Measurements from ENCODE around the gene IGF1.
"Not testable (repeated sequence)": the region's sequence is repeated elsewhere in the genome, so short reads cannot be mapped to it uniquely, and the experiment has no call there.

The IGF1 gene

DNA sequence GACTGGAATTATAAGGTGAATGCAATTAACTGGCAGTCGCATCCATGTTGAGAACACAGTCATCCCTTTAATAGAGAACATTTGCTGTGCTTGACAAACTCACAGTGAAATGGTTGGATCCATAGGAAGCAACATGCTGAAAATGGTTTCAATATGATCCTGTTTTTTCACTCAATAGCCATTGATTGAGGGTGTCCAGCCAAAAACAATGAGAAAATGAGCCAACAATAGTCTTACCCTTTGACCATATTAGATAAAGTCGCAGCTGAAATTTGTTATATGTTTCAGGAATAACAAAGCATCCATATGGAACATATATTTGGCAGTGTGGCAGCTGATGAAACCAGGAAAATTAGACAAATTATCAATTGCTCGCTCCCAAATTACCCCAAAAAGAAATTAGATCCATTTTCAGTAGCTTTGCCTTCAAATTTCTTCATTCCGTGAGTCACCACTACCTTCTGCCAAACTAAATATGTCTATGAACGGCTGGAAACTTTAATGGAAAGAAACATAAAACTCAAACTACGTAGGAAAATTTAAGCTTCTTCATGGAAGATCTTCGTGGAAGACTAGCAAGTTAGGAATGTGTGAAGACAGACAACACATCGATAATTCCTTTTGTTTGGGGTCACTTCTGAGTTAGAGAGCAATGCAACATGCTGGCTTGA is 17.4 kb downstream of the IGF1 start:
- H3K4me1 Mint-ChIP-seq (ENCODE audit: low read depth) = no peaks in the 10 kb centered on the region
- H3K36me3 Mint-ChIP-seq (ENCODE audit: low read depth) = no peaks in the 10 kb centered on the region
- no peak overlapping the region for H3K27ac Mint-ChIP-seq
- H3K4me3 Mint-ChIP-seq = no peak overlapping the region
- no peaks in the 10 kb centered on the region for H3K9me3 Mint-ChIP-seq
- peaks cover 4% of the 10 kb centered on the region for H3K27me3 Mint-ChIP-seq
- intact Hi-C loops (cut with micrococcal nuclease) = no loop called here

DNA sequence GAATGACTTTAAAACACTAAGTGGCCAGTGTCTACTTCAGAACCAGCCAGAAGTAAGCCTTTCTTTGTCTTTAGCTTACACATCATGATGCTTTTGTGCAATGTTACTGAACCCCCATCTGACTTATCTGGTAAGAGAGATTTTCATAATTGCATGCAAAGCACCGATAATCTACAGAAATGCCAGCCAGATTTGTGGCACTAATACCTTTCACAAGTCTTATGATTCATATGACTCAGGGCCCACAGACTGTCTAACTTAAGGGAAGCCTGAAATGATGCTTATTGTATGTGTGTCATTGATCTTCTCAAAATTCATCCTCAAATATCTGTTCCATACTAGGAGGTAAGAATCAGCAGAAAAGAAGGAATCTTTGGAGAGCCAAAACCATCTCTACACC is 18.0 kb downstream of the IGF1 start:
- Mint-ChIP-seq H3K4me3 (no peak overlapping the region), H3K27me3 (peaks cover 2% of the 10 kb centered on the region), H3K9me3 (no peaks in the 10 kb centered on the region), H3K36me3 (ENCODE audit: low read depth) (no peaks in the 10 kb centered on the region), H3K27ac (no peak overlapping the region), H3K4me1 (ENCODE audit: low read depth) (no peaks in the 10 kb centered on the region)
- intact Hi-C loops (cut with micrococcal nuclease) = no loop called here

DNA sequence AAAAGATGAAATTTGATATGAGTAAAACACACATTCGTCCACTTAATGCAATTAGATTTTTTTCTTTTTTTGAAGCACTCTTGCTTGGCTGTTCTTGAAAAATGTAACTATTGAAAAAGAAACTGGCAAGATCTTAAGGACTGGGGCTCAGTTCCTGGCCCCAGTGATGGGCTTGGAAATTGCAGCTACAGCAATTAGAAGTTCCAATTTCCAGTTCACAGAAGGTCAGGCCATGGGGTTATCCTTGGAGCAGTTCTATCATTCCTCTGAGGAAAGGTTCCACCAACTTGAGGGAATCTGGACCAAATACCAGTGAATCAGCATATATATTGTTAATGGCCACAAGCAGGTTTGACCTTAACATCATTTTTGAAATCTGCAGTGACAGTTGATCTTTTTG is 18.9 kb downstream of the IGF1 start:
- H3K27me3 Mint-ChIP-seq = peaks cover 2% of the 10 kb centered on the region
- H3K27ac Mint-ChIP-seq = no peak overlapping the region
- H3K36me3 Mint-ChIP-seq (ENCODE audit: low read depth) = no peaks in the 10 kb centered on the region
- H3K4me3 Mint-ChIP-seq = no peak overlapping the region
- H3K4me1 Mint-ChIP-seq (ENCODE audit: low read depth) = no peaks in the 10 kb centered on the region
- intact Hi-C loops (cut with micrococcal nuclease) = no loop called here
- H3K9me3 Mint-ChIP-seq = no peaks in the 10 kb centered on the region

DNA sequence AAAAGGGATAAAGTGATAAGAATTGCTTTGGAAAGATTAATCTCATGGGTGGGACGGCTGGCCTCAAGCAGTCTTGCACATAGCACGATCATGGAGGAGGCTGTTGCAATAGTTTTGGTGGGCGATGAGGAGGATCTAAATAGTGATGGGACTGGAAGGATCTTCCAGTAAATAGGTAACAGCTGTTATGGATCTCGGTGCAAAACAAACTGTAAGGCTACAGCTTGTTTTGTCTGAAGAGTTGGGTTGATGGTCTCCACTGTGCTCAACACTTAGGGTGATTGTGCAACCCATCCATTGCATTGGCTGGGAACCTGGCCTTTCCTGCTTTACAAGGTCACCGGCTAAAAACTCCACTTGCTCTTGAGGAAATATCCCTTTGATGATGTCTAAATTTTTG is 21.0 kb downstream of the IGF1 start:
- Mint-ChIP-seq H3K4me1 (ENCODE audit: low read depth) (peaks cover 5% of the 10 kb centered on the region), H3K36me3 (ENCODE audit: low read depth) (no peaks in the 10 kb centered on the region), H3K27me3 (peaks cover 2% of the 10 kb centered on the region)

DNA sequence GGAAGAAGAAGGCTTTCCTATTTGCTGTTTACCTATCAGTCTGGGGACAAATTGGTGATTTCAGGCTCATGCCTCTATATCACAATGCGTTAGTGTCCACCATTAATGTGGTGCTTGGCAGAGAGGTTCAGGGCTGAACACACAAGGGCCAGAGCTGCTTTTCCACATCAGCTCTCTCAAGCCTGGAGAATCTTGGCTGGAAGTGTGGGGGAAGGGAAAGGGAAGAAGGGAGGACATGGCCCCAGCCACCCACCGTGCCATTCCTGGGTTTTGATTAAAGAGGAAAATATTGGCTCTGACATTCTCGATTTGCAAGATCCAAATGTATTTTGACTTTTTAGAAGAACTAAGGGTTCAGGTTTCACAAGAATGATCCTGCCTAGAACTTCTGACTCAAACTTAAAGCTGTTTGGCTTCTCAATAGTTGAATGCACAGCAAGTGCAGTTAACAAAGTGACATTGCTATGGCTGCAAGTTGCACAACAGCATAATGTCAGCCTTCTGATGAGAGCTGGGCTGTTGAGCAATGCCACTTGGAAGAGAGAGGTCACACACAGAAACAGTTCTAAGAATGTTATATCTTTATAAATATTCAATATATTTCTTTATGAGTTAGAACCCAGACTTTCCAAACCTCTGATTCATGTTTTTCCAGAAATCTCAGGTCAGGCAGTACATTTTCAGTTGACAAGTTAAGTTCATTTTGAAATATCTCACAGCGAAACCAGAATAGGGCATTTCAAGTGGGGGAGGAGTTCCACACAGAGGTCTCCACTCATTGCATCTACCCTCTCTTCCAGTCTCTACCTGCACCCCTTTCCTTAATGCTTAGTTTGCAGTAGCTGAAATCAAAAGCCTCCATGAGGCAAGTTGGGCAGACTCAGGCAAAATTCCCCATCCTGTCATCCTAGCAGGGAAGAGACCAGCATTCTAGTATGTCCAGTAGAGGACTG is 25.3 kb downstream of the IGF1 start:
- no peaks in the 10 kb centered on the region for H3K9me3 Mint-ChIP-seq
- H3K4me3 Mint-ChIP-seq = no peak overlapping the region
- peaks cover 2% of the 10 kb centered on the region for H3K27me3 Mint-ChIP-seq
- intact Hi-C loops (cut with micrococcal nuclease) = no loop called here
- H3K27ac Mint-ChIP-seq = no peak overlapping the region
- peaks cover 5% of the 10 kb centered on the region for H3K4me1 Mint-ChIP-seq (ENCODE audit: low read depth)
- no peaks in the 10 kb centered on the region for H3K36me3 Mint-ChIP-seq (ENCODE audit: low read depth)

More for the DNA sequence above, 21.0 kb downstream of the IGF1 start:
- Mint-ChIP-seq H3K9me3 (no peaks in the 10 kb centered on the region), H3K4me3 (no peak overlapping the region), H3K27ac (no peak overlapping the region)
- intact Hi-C loops (cut with micrococcal nuclease) = no loop called here

DNA sequence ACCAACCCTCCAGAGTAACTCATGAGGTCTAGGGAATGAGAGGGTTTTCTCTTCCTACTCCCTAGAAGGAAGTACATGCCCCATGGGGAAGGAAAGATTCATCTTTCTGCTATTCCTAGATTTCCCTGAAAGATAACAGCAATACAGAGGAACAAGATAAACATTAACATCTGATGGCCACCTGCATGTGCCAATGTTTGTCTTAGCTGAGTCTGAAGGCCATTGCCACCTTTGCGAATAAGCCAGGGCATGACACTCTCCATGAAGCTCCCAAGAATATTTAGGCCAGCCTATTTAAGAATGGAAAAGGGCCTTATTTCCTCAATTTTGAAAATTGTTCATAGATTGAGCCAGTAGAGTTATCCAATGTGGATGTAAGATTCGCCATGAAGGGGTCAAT is 26.0 kb downstream of the IGF1 start:
- H3K9me3 Mint-ChIP-seq = no peaks in the 10 kb centered on the region
- no peak overlapping the region for H3K27ac Mint-ChIP-seq
- H3K4me1 Mint-ChIP-seq (ENCODE audit: low read depth) = peaks cover 5% of the 10 kb centered on the region
- intact Hi-C loops (cut with micrococcal nuclease) = no loop called here
- H3K27me3 Mint-ChIP-seq = peaks cover 2% of the 10 kb centered on the region
- no peak overlapping the region for H3K4me3 Mint-ChIP-seq
- no peaks in the 10 kb centered on the region for H3K36me3 Mint-ChIP-seq (ENCODE audit: low read depth)

DNA sequence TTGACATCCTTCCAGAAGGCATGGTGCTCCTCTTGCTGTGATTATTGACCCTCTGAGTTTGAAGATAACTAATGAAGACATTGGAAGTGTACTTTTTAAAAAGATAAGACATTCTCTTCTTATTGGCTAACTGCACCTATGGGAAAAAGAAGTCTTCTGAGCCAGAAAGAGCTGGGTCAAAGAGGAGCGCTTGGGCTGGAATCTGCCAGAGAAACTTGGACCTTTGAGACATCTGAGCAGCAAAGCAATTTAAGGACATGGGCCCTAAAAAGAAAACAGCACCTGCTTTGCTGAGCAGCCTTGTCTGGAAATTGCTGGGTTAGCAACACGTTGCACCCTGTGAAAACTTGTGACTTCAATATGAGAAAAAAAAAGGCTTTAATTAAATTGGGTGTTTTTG is 27.8 kb downstream of the IGF1 start:
- Mint-ChIP-seq H3K27me3 (peaks cover 2% of the 10 kb centered on the region), H3K4me3 (no peak overlapping the region), H3K36me3 (ENCODE audit: low read depth) (no peaks in the 10 kb centered on the region), H3K27ac (no peak overlapping the region), H3K4me1 (ENCODE audit: low read depth) (peaks cover 5% of the 10 kb centered on the region), H3K9me3 (no peaks in the 10 kb centered on the region)
- intact Hi-C loops (cut with micrococcal nuclease) = no loop called here

DNA sequence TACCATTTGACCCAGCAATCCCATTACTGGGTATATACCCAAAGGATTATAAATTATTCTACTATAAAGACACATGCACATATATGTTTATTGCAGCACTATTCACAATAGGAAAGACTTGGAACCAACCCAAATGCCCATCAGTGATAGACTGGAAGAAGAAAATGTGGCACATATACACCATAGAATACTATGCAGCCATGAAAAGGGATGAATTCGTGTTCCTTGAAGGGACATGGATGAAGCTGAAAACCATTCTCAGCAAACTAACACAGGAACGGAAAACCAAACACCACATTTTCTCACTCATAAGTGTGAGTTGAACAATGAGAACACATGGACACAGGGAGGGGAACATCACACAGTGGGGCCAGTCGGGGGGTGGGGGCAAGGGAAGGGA is 31.3 kb downstream of the IGF1 start:
- H3K27ac Mint-ChIP-seq; H3K4me1 Mint-ChIP-seq (ENCODE audit: low read depth); H3K36me3 Mint-ChIP-seq (ENCODE audit: low read depth); H3K4me3 Mint-ChIP-seq; intact Hi-C loops (cut with micrococcal nuclease); H3K27me3 Mint-ChIP-seq: not testable (repeated sequence)
- H3K9me3 Mint-ChIP-seq = peaks cover 11% of the 10 kb centered on the region

DNA sequence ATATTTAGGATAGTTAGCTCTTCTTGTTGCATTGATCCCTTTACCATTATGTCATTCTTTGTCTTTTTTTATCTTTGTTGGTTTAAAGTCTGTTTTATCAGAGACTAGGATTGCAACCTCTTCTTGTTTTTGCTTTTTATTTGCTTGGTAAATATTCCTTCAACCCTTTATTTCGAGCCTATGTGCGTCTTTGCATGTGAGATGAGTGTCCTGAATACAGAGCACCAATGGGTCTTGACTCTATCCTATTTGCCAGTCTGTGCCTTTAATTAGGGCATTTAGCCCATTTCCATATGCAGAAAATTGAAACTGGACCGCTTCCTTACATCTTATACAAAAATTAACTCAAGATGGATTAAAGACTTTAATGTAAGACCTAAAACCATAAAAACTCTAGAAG is 32.9 kb downstream of the IGF1 start:
- H3K4me3 Mint-ChIP-seq; intact Hi-C loops (cut with micrococcal nuclease); H3K4me1 Mint-ChIP-seq (ENCODE audit: low read depth); H3K27me3 Mint-ChIP-seq; H3K36me3 Mint-ChIP-seq (ENCODE audit: low read depth); H3K27ac Mint-ChIP-seq: not testable (repeated sequence)
- H3K9me3 Mint-ChIP-seq = peaks cover 11% of the 10 kb centered on the region

DNA sequence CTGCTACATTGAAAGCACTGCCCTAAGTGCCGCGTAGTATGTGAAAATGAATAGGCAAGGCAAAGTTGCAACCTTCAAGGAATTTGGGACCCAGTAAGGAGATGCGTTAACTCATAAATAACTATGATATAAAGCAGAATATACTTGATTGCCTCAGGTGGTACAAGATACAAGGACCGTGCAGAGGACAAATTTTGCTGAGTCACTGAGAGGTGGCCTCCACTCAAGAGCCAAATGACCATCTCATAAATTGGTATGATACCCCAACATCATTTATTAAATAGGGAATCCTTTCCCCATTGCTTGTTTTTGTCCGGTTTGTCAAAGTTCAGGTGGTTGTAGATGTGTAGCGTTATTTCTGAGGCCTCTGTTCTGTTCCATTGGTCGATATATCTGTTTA is 35.7 kb downstream of the IGF1 start:
- intact Hi-C loops (cut with micrococcal nuclease) = no loop called here
- peaks cover 6% of the 10 kb centered on the region for H3K27me3 Mint-ChIP-seq
- H3K4me1 Mint-ChIP-seq (ENCODE audit: low read depth) = no peaks in the 10 kb centered on the region
- no peak overlapping the region for H3K27ac Mint-ChIP-seq
- peaks cover 11% of the 10 kb centered on the region for H3K9me3 Mint-ChIP-seq
- H3K36me3 Mint-ChIP-seq (ENCODE audit: low read depth) = no peaks in the 10 kb centered on the region
- H3K4me3 Mint-ChIP-seq = no peak overlapping the region

DNA sequence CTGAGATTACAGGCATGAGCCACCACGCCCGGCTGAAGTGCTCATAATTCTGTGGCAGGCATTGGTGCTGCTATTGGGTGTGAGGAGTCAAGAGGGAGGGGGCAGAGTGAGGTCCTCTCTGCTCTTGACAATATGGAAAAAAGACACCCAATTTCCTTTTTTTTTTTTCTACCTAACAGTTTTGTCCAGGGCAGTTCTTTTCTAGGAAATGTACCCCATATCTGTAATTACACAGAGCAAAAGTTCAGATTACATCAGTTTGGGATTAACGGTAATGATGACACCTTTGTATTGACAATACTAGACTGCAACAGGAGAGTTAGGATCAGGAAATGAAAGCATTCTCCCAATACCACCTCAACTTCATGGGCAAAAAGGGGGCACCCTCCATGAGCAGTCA is 36.3 kb downstream of the IGF1 start:
- intact Hi-C loops (cut with micrococcal nuclease) = no loop called here
- H3K27me3 Mint-ChIP-seq = peaks cover 8% of the 10 kb centered on the region
- H3K4me1 Mint-ChIP-seq (ENCODE audit: low read depth) = no peaks in the 10 kb centered on the region
- H3K27ac Mint-ChIP-seq = no peak overlapping the region
- H3K9me3 Mint-ChIP-seq = peaks cover 11% of the 10 kb centered on the region
- H3K4me3 Mint-ChIP-seq = no peak overlapping the region
- no peaks in the 10 kb centered on the region for H3K36me3 Mint-ChIP-seq (ENCODE audit: low read depth)

DNA sequence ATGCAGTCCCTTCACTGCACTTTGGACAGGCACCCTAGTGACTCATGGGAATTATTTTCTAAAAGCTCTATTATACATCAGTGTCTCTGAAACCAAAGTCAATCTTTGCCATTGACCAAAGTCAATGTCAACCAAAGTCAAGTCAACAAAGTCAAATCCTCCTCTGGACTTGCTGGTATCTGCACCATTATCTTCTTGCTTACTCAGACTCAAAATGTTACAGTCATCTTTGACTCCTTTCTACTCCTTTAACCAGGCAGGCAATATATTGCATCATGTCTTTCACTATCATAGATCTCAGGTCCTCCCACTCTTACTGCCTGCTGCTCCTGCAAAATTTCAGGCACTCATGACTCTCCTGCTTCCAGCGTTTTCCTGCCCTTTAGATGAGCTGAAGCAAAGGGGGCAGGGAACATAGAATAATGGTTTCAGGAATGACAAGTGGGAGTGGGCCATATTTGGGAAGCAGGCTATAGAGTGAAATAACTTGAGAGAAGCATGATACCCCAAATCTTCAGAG is 39.2 kb downstream of the IGF1 start:
- intact Hi-C loops (cut with micrococcal nuclease) = no loop called here

DNA sequence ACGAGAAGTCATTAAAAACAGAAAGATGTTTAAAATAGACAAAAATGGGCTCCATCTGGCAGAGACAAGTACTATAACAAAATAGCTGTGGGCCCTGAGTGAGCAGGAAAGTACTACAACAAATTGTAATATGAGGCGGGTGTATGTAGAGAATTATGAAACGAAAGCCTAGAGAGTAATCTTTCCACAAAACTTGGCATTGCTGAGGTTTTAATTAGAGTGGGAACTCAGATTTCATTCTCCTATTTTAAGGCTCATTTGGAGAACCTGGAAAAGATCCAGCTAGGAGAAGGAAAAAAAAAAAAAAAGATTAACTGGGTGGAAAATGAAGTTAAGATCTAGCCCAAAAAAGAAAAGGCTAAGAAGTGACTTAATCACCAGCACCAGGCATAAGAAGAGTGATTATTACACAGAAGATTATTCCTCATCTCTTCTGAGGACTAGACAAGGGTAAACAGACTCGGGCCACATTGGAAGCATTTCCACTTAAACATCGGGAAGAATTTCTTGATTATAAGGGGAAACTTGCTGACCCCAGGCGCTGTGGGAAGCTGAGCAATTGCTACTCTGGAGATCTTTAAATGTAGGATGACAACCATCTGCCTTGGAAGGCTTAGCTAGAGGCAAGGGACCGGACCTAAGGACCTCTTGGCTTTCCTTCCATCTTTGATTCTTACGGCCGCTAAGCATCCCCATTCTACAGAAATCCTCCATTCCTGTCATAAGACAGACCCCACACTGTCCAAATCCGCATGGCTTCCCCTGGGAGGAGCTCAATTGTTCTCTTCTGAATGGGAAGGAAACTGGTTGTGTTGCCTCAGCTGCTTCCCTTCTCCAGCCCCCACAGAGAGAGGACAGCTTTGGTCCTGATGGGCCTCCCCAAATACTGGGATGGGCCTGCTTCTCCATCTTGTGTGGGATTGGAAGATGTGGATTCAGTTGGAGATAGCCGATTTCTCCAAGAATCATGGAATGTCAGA is 40.6 kb downstream of the IGF1 start:
- Mint-ChIP-seq H3K4me1 (ENCODE audit: low read depth) (peaks cover 5% of the 10 kb centered on the region), H3K27ac (no peak overlapping the region), H3K27me3 (peaks cover 7% of the 10 kb centered on the region), H3K4me3 (no peak overlapping the region), H3K36me3 (ENCODE audit: low read depth) (no peaks in the 10 kb centered on the region), H3K9me3 (no peaks in the 10 kb centered on the region)
- intact Hi-C loops (cut with micrococcal nuclease) = no loop called here

More for the DNA sequence above, 39.2 kb downstream of the IGF1 start:
- Mint-ChIP-seq H3K9me3 (no peaks in the 10 kb centered on the region), H3K4me3 (no peak overlapping the region), H3K4me1 (ENCODE audit: low read depth) (peaks cover 5% of the 10 kb centered on the region), H3K27me3 (peaks cover 8% of the 10 kb centered on the region), H3K36me3 (ENCODE audit: low read depth) (no peaks in the 10 kb centered on the region), H3K27ac (no peak overlapping the region)
